GM12873 (cell line): ENCODE results near the gene NLRX1.

Source experiments
- CTCF ChIP-seq: IDR thresholded peaks from 2 replicates; pipeline ENCODE4 v1.5.1; 2012; ENCODE audit warnings: low read depth, mild to moderate bottlenecking, moderate library complexity, low read length, control low read depth; ENCODE audit not compliant: insufficient read depth; ENCODE audit errors: missing control alignments

Gene NLRX1

DNA sequence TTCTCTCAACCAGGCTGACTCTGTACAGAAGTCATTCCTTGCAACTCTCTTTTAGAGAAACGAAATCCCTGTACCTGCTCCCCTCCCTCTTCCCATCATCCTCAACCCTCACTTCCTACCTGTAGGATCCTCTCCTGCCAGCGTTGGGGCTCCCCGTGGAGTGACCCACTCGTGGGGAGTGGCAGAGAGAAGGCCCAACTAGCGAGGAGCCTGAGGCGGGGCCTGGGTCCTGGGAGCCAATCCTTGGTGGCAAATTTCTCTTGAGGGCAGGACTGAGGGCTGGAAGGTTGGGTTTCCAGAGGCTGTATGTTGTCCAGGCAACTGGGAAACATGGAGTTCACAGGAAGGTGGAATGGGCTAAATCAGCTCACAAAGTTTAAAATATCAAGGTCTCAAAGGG is 27.2 kb downstream of the NLRX1 start:
- TF ChIP-seq CTCF = no peak

GRCh38 chr11:119196833-119197483 is 28.4 kb downstream of the NLRX1 start:
- peak; percentile 82 for TF ChIP-seq CTCF

- no peak for TF ChIP-seq CTCF
These were observed 30.4 kb downstream of the NLRX1 start for GRCh38 chr11:119198925-119199324.

GRCh38 chr11:119202554-119202953 is 34.0 kb downstream of the NLRX1 start:
- no peak for TF ChIP-seq CTCF

DNA sequence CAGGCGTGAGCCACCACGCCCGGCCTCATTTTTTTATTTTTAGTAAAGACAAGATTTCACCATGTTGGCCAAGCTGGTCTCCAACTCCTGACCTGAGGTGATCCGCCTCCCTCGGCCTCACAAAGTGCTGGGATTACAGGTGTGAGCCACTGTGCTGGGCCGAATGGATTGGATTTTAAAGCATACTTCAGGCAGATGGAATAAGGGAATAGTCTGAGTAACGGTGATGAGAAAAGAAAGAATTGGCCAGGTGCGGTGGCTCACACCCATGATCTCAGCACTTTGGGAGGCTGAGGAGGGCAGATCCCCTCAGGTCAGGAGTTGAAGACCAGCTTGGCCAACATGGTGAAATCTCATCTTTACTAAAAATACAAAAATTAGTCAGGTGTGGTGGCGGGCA is 35.5 kb downstream of the NLRX1 start:
- TF ChIP-seq CTCF = no peak

DNA sequence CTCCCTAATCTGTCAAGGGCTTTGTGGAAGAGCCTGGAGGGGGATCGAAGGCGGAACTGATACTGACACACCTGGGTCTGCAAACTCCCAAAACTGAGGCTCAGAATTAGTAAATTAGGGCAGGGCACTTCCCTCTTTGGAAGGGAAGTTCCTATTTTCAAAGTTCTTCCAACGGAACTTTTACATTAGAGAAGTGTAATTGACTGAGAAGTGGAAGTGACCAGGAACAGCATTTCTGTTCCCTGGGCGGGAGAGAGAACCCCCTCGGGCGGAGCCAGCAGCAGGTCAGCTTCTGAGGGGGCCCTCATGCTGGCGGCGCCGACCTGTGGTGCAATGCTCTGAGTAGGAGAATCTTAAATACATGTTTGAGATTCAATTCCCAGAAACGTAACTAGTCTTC is 36.6 kb downstream of the NLRX1 start:
- TF ChIP-seq CTCF = no peak

- TF ChIP-seq CTCF = peak; percentile 83
These were observed 37.3 kb downstream of the NLRX1 start, which contains the start of gene CBL for GRCh38 chr11:119205574-119206510. Gene CBL (plus strand): TSS chr11:119206339. CDS start chr11:119206418, 79 bp downstream.
